ENCODE data around the gene KRT3.

DNA sequence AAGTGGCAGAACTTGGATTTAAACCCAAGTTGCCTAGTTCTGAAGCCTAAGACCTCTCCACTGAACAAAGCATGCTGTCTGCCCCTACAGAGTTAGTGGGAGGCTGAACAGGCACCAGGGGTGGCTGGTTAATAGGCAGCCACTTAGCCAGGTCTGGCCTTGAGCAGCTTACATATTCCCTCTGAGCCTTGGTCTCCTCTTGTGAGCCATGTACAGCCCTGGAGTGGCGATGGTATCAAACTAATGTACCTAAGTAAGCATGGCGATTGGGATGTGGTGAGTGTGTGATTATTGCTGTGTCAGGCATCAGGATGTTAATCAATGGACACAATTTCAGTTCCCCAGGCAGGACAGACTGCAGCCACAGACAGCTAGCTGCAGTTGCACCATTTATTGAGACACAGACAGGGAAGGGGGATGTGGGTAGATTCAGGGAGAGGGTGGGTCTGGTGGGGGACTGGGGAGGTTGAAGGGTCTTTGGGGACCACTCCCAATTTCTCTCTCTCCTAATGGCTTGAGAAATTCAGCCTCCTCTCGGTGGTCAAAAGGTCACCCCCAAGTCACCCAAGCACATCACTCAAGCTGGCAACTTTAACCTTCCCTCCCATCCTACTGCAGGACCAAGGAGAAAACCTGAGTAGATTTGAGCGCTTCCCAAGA, 25.3 kb upstream of the KRT3 start:
- TF ChIP-seq, protein P1, sequence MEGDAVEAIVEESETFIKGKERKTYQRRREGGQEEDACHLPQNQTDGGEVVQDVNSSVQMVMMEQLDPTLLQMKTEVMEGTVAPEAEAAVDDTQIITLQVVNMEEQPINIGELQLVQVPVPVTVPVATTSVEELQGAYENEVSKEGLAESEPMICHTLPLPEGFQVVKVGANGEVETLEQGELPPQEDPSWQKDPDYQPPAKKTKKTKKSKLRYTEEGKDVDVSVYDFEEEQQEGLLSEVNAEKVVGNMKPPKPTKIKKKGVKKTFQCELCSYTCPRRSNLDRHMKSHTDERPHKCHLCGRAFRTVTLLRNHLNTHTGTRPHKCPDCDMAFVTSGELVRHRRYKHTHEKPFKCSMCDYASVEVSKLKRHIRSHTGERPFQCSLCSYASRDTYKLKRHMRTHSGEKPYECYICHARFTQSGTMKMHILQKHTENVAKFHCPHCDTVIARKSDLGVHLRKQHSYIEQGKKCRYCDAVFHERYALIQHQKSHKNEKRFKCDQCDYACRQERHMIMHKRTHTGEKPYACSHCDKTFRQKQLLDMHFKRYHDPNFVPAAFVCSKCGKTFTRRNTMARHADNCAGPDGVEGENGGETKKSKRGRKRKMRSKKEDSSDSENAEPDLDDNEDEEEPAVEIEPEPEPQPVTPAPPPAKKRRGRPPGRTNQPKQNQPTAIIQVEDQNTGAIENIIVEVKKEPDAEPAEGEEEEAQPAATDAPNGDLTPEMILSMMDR (IDR thresholded peaks at IDR 0.05 in 8 of 11, conservative IDR thresholded peaks at IDR 0.05 in 3 of 11): no peak
- TF ChIP-seq POLR2A (IDR thresholded peaks at IDR 0.05) (no peak), POLR2AphosphoS5 (IDR thresholded peaks at IDR 0.05) (no peak)

All from spleen (tissue), 7 donors.